ENCODE measurements around the gene SUMO1.

GRCh38 chr2:202165945-202166344, 72.5 kb downstream of the SUMO1 start:
- TF ChIP-seq, protein P1, sequence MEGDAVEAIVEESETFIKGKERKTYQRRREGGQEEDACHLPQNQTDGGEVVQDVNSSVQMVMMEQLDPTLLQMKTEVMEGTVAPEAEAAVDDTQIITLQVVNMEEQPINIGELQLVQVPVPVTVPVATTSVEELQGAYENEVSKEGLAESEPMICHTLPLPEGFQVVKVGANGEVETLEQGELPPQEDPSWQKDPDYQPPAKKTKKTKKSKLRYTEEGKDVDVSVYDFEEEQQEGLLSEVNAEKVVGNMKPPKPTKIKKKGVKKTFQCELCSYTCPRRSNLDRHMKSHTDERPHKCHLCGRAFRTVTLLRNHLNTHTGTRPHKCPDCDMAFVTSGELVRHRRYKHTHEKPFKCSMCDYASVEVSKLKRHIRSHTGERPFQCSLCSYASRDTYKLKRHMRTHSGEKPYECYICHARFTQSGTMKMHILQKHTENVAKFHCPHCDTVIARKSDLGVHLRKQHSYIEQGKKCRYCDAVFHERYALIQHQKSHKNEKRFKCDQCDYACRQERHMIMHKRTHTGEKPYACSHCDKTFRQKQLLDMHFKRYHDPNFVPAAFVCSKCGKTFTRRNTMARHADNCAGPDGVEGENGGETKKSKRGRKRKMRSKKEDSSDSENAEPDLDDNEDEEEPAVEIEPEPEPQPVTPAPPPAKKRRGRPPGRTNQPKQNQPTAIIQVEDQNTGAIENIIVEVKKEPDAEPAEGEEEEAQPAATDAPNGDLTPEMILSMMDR (IDR thresholded peaks at IDR 0.05): no peak
- no peak for TF ChIP-seq EZH2 (IDR thresholded peaks at IDR 0.05; ENCODE audit: borderline replicate concordance, insufficient read depth, low read depth, low read length, poor library complexity, severe bottlenecking)

All from B cell (primary cell).